SK-N-SH (cell line): ENCODE results near the gene CIROP.

Experiments
- CTCF ChIP-seq: fragments of 200-600 bp; sonication (generic); IDR thresholded peaks from 2 replicates; pipeline ENCODE4 v1.6.1; 2017; ENCODE audit warnings: antibody characterized with exemption, mild to moderate bottlenecking, moderate library complexity
- EP300 ChIP-seq, 2 experiments: IDR thresholded peaks; 2 replicates each; pipeline versions ENCODE4 v1.4.0 to v1.6.1; 2012; ENCODE audit warnings: borderline replicate concordance in 1 of 2, low read depth in 1 of 2, low read length in 1 of 2
- FOXM1 ChIP-seq: IDR thresholded peaks from 2 replicates; pipeline ENCODE4 v1.4.0; 2012; ENCODE audit warnings: low read depth, mild to moderate bottlenecking
- GABPA ChIP-seq: IDR thresholded peaks from 2 replicates; pipeline ENCODE4 v1.4.0; 2012; ENCODE audit warnings: low read depth, mild to moderate bottlenecking
- JUND ChIP-seq: IDR thresholded peaks from 2 replicates; pipeline ENCODE4 v1.4.0; 2012
- POLR2AphosphoS5 ChIP-seq: IDR thresholded peaks from 2 replicates; pipeline ENCODE4 v1.6.1; 2012; ENCODE audit warnings: low read depth, low read length
- RCOR1 ChIP-seq: fragments of 150-350 bp; IDR thresholded peaks from 2 replicates; pipeline ENCODE4 v1.6.1; 2017; ENCODE audit warnings: antibody characterized with exemption, low read length
- RFX5 ChIP-seq: IDR thresholded peaks from 2 replicates; pipeline ENCODE4 v1.6.1; 2012; ENCODE audit warnings: mild to moderate bottlenecking, improper control_type of control experiment, low read length
- TAF1 ChIP-seq: IDR thresholded peaks from 2 replicates; pipeline ENCODE4 v1.6.1; 2012; ENCODE audit warnings: low read depth, mild to moderate bottlenecking, low read length, moderate library complexity, borderline replicate concordance
- TCF12 ChIP-seq: IDR thresholded peaks from 2 replicates; pipeline ENCODE4 v1.4.0; 2012
- YY1 ChIP-seq: IDR thresholded peaks from 2 replicates; pipeline ENCODE4 v1.4.0; 2012; ENCODE audit warnings: low read depth, mild to moderate bottlenecking
- TF ChIP-seq, protein P1 (sequence below): IDR thresholded peaks from 2 replicates; pipeline ENCODE4 v1.4.0; 2012; ENCODE audit warnings: low read depth, borderline replicate concordance
- TF ChIP-seq, protein P2 (sequence below): fragments of 150-350 bp; IDR thresholded peaks from 2 replicates; pipeline ENCODE4 v1.6.1; 2017; ENCODE audit warnings: antibody characterized with exemption, low read length, low read depth, borderline replicate concordance
- TF ChIP-seq, protein P3 (sequence below): IDR thresholded peaks from 2 replicates; pipeline ENCODE4 v1.4.0; 2012; ENCODE audit warnings: low read depth

DNA sequence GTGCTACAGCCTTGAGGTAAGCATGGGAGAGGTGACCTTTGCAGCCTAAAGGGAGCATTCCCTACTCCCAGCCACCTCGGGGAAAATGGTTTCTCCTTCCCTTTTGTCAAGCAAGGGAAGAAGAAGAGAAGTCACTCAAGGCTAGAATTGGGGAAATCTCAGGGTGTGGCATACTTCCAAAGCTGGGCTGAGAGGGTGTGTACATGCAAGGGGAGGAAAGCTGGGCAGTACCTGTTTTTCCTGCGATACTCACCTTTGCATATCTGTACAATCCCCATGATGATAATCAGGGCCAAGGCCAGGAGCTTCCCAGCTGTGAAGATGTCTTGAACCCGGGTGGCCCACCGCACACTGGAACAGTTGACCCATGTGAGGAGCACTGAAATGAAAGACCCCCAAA, 38.0 kb upstream of the CIROP start:
- TF ChIP-seq CTCF = no peak
- no peak for TF ChIP-seq POLR2AphosphoS5
- TF ChIP-seq GABPA = no peak
- TF ChIP-seq EP300 (IDR thresholded peaks at IDR 0.05; ENCODE audit: borderline replicate concordance in 1 of 2, low read depth in 1 of 2, low read length in 1 of 2) = no peak
- TF ChIP-seq TCF12 = no peak
- TF ChIP-seq, protein P1, sequence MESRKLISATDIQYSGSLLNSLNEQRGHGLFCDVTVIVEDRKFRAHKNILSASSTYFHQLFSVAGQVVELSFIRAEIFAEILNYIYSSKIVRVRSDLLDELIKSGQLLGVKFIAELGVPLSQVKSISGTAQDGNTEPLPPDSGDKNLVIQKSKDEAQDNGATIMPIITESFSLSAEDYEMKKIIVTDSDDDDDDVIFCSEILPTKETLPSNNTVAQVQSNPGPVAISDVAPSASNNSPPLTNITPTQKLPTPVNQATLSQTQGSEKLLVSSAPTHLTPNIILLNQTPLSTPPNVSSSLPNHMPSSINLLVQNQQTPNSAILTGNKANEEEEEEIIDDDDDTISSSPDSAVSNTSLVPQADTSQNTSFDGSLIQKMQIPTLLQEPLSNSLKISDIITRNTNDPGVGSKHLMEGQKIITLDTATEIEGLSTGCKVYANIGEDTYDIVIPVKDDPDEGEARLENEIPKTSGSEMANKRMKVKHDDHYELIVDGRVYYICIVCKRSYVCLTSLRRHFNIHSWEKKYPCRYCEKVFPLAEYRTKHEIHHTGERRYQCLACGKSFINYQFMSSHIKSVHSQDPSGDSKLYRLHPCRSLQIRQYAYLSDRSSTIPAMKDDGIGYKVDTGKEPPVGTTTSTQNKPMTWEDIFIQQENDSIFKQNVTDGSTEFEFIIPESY = no peak
- TF ChIP-seq RFX5 = no peak
- no peak for TF ChIP-seq FOXM1
- TF ChIP-seq JUND = no peak
- TF ChIP-seq, protein P2, sequence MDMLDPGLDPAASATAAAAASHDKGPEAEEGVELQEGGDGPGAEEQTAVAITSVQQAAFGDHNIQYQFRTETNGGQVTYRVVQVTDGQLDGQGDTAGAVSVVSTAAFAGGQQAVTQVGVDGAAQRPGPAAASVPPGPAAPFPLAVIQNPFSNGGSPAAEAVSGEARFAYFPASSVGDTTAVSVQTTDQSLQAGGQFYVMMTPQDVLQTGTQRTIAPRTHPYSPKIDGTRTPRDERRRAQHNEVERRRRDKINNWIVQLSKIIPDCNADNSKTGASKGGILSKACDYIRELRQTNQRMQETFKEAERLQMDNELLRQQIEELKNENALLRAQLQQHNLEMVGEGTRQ = no peak
- TF ChIP-seq, protein P3, sequence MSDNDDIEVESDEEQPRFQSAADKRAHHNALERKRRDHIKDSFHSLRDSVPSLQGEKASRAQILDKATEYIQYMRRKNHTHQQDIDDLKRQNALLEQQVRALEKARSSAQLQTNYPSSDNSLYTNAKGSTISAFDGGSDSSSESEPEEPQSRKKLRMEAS = no peak
- no peak for TF ChIP-seq TAF1
- TF ChIP-seq YY1 = no peak
- no peak for TF ChIP-seq RCOR1
